IPS-15b (cell line): ENCODE data around the gene SLC25A21.
"Not testable (repeated sequence)": the region's sequence is repeated elsewhere in the genome, so short reads cannot be mapped to it uniquely, and the experiment has no call there.

ENCODE experiments used
- H3K27me3 ChIP-seq: one replicate; pipeline ENCODE4 v1.6.1; 2013; ENCODE audit warnings: low read length; ENCODE audit not compliant: control insufficient read depth, insufficient read depth
- H3K36me3 ChIP-seq: one replicate; pipeline ENCODE4 v1.6.1; 2013; ENCODE audit warnings: low read length; ENCODE audit not compliant: control insufficient read depth, insufficient read depth
- H3K4me1 ChIP-seq: one replicate; pipeline ENCODE4 v1.6.1; 2013; ENCODE audit warnings: mild to moderate bottlenecking, low read length; ENCODE audit not compliant: control insufficient read depth, insufficient read depth
- H3K4me3 ChIP-seq: one replicate; pipeline ENCODE4 v1.5.1; 2013; ENCODE audit warnings: low read depth, low read length
- H3K9ac ChIP-seq: one replicate; pipeline ENCODE4 v1.6.1; 2013; ENCODE audit warnings: low read depth, mild to moderate bottlenecking, low read length
- H3K9me3 ChIP-seq: one replicate; pipeline ENCODE4 v1.6.1; 2013; ENCODE audit warnings: mild to moderate bottlenecking, low read length; ENCODE audit not compliant: control insufficient read depth, insufficient read depth

SLC25A21 gene

DNA sequence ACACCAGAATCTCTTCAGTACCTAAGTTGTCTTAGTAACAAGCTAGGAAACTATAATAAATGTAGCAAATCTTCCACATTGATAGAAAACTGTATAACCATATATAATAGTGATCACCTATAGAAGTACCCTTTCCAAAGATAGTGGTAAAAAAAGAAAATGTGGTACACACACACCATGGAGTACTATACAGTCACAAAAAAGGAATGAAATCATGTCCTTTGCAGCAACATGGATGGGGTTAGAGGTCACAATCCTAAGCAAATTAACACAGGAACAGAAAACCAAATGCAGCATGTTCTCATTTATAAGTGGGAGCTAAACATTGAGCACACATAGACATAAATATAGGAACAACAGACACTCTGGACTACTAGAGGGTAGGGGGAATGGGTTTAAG is 90.5 kb downstream of the SLC25A21 start:
- Histone ChIP-seq H3K9ac (no peak overlapping the region), H3K4me3 (no peak overlapping the region), H3K27me3 (no peaks in the 10 kb centered on the region), H3K9me3 (no peaks in the 10 kb centered on the region), H3K36me3 (no peaks in the 10 kb centered on the region), H3K4me1 (no peaks in the 10 kb centered on the region)

DNA sequence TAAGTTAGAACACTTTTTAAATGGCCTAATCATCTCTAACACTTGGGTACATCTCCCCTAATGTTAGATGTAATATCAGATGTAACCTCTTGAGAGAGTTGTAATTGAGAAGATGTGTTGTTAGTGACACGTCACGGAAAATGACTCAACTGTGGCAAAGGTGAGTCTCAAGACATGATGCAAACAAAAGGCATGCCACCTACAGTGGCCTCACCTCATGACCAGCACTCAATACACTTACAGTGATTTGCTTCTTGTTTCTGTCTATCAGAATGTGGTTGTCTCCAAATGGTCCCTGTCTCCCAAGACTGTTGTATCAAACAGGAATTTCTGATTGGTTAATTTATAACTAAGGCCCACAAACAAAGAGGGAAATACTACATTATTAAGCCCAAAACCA is 91.2 kb downstream of the SLC25A21 start:
- Histone ChIP-seq H3K36me3 (no peaks in the 10 kb centered on the region), H3K9ac (no peak overlapping the region), H3K4me1 (no peaks in the 10 kb centered on the region), H3K27me3 (no peaks in the 10 kb centered on the region), H3K4me3 (no peak overlapping the region), H3K9me3 (no peaks in the 10 kb centered on the region)

DNA sequence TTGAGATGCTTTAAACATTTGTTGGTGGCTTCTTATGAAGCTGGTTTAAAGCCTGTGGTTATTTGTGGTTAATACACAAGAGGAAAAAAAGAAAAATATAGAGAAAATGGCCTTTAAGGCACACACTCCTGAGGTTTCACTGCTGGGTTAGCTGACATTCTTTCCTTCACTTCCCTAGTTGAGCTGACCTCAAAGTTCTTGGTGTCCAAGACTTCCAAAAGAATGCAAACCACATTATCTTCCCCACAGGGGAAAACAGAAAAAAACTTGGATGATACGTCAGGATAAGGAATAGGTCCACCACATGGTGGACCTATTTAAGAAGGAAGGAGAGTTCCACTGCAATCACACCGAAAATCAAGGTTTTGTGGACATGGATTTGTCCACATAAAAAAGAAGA is 94.3 kb downstream of the SLC25A21 start:
- no peaks in the 10 kb centered on the region for H3K9me3 ChIP-seq
- H3K4me3 ChIP-seq: no peak overlapping the region
- no peak overlapping the region for H3K9ac ChIP-seq
- no peaks in the 10 kb centered on the region for H3K36me3 ChIP-seq
- H3K27me3 ChIP-seq: no peaks in the 10 kb centered on the region
- H3K4me1 ChIP-seq: no peaks in the 10 kb centered on the region

DNA sequence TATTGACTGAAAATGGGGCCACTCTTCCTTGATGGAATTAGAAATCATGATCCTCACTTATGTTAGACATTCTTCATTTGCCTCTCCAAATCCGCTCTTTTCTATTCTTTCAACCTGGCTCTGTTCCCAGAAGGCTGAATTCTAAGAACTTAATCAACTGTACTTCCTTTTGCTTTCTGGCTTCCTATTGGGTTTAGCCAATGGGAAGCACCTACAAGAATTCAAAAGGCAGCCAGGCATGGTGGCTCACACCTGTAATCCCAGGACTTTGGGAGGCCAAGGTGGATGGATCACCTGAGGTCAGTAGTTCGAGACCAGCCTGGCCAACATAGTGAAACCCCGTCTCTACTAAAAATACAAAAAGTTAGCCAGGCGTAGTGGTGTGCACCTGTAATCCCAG is 98.1 kb downstream of the SLC25A21 start:
- not testable (repeated sequence) for H3K9ac ChIP-seq, H3K27me3 ChIP-seq, H3K4me3 ChIP-seq, H3K36me3 ChIP-seq, H3K9me3 ChIP-seq, H3K4me1 ChIP-seq

DNA sequence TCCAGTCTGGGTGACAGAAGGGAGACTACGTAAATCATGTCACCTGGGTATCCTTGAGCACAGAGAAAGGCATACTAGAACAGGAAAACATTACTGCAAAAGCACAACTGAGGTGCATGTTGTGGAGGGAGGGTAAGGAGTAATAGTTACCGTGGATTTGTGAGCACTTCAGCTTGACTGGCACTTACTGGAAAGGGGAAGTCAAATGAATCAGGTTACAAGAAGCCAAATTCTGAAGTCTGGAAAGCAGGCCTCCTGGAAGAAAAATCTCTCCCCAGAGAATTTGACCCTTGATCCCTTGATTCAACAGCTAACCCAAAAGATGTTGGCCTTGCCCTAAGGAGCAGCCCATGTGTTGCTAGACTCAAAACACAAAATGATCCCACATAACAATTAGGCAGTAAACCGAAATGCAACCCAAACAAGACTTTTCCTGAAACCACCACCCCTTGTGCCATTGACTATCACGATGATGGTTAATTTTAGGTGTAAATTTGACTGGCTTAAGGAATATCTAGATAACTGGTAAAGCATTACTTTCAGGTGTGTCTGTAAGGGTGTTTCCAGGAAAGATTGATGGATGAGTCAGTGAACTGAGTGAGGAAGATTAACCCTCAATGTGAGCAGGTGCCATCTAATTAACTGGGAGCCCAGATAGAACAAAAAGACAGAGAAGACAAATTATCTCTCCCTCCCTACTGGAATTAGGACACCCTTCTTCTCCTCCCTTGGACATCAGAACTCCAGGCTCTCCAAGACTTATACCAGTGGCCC is 108.8 kb downstream of the SLC25A21 start:
- Histone ChIP-seq H3K9me3 (no peaks in the 10 kb centered on the region), H3K27me3 (no peaks in the 10 kb centered on the region), H3K4me1 (peaks cover 6% of the 10 kb centered on the region), H3K9ac (no peak overlapping the region), H3K36me3 (no peaks in the 10 kb centered on the region), H3K4me3 (no peak overlapping the region)

DNA sequence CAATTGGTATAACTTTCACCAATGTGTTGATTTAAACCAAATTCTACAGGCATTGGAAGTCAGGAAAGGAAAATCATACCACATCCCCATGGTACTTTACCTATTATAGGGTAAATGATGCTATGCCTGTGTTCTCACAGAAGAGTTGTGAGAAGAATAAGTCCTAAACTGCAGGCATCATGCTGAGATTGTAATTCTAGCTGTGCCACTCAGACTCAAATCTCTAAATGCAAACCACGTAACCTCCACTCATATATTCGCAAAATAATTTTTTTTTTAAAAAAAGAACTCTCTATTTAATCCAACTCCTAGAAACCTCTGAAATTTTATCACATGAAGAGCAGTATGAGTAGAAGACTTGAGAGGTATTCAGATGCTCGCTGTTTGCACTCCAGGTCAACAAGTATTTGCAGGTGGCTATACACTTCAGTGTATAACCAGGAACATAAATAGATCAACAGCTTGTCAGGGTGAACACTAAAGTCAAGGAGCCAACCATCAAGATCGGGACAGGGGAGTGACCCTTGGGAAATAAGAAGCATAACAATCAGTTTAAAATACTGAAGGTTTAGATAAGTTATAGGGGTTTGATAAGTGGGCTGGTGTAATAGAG is 110.1 kb downstream of the SLC25A21 start:
- H3K4me3 ChIP-seq: no peak overlapping the region
- no peaks in the 10 kb centered on the region for H3K36me3 ChIP-seq

DNA sequence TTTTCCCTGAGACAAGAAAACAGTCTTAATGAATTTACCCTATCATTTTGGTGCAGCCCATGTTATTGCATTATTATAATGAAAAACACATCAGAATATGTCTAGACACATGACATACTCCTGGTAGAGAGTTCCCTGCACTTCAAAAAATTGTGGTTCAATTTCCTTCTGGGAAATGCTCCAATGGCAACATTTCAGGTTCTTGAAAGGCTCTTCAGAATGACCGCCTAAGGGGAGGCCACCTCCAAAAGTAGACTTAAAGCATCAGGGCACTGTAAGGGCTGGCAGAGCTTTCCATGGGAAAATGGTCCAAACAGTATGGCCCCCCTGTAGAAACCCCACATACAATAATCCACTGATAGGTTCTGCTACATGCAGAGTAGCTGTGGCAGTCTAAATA is 110.7 kb downstream of the SLC25A21 start:
- Histone ChIP-seq H3K36me3 (no peaks in the 10 kb centered on the region), H3K9ac (no peak overlapping the region), H3K4me1 (peaks cover 6% of the 10 kb centered on the region), H3K27me3 (no peaks in the 10 kb centered on the region), H3K4me3 (no peak overlapping the region), H3K9me3 (no peaks in the 10 kb centered on the region)

More for the DNA sequence above, 110.1 kb downstream of the SLC25A21 start:
- Histone ChIP-seq H3K4me1 (peaks cover 6% of the 10 kb centered on the region), H3K27me3 (no peaks in the 10 kb centered on the region), H3K9ac (no peak overlapping the region), H3K9me3 (no peaks in the 10 kb centered on the region)

DNA sequence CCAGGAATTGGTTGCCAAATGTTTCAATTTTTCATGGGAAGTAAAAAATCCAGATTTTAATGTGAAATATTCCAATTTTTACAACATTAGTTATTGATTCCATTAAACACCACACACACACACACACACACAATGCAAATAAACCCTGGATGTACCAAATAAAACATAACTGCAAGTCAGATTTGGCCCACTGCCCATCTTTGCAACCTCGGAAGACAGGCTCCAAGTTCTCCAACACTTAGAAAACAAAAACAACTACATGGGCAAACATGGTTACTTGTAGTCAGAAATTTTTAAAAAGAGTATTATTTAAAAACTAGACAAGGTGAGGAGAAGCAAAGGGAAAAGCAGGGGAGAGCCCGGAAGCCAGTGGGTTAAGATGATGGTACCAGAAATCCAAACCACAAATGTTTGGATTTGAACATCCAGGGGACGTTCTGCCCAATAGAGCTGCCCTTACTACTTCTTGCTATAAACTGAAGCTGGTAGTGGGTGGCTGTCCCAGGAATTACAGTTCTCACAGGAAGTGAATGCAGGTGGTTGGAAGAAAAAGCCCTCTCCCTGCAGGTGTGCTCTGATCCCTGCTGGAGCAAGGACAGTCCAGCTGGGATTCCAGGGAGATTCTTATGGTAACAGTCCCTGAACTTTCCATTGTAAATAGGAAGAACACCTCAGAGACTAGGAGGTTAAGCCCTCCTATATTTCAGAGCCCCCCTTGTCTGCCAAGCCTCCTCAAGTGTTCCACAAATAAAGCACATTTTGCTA is 111.7 kb downstream of the SLC25A21 start:
- Histone ChIP-seq H3K9ac (no peak overlapping the region), H3K27me3 (no peaks in the 10 kb centered on the region), H3K4me3 (no peak overlapping the region), H3K36me3 (no peaks in the 10 kb centered on the region), H3K4me1 (peaks cover 6% of the 10 kb centered on the region), H3K9me3 (no peaks in the 10 kb centered on the region)

DNA sequence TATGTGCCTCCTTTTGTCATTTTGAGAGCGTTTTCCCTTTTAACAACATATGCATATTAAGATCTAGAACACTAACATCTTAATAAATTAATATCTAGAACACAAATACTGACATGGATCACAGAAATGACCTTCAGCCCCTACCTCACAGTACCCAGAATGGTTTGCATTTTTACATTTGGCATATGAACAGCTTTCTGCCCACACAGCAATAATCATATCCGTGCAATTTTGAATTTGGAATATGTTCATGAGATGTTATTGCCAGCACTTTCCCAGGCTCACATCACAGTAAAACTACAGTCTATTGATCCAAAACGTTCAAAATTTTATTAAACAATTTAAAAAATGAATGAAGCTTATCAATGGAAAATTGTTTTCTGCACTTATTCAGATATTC is 114.6 kb downstream of the SLC25A21 start:
- Histone ChIP-seq H3K4me1 (peaks cover 6% of the 10 kb centered on the region), H3K4me3 (no peak overlapping the region), H3K9ac (no peak overlapping the region), H3K27me3 (no peaks in the 10 kb centered on the region), H3K9me3 (no peaks in the 10 kb centered on the region), H3K36me3 (no peaks in the 10 kb centered on the region)

DNA sequence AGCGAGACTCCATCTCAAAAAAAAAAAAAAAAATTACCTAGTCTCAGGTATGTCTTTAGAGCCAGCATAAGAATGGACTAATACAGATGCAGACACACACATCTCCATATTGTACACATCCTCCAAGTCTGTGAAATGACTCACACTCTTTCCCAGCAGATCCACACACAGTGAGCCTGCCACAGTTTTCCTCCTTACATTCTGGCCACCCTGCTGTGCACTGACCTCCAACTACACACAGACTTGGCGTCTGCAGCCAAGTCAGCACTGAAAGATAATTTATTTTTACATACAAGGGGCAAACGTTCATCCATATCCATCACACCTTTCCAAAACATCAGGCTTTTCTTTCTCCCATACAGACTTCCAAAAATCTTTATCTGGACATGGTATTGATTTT is 115.9 kb downstream of the SLC25A21 start:
- H3K9ac ChIP-seq: no peak overlapping the region
- H3K4me3 ChIP-seq: no peak overlapping the region
- no peaks in the 10 kb centered on the region for H3K9me3 ChIP-seq
- H3K27me3 ChIP-seq: no peaks in the 10 kb centered on the region
- H3K4me1 ChIP-seq: peaks cover 6% of the 10 kb centered on the region
- H3K36me3 ChIP-seq: no peaks in the 10 kb centered on the region

DNA sequence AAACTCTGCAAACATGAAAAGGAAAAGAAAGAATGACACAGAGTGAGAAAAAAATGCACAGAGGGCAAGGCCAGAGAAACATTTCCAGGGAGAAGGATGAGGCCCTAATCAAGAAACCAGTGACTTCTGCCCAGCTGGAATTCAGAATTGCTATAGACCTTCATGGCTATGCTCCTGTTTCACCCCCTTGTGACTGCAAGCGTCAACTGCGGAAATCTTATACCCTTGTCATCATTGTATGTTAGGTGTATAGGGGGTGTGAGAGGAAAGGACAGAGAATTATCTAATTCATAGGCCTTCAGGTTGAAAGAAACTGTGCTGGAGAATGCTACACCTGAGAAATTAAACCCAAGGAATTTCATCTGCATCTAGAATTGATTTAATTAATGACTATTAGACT is 117.5 kb downstream of the SLC25A21 start:
- Histone ChIP-seq H3K36me3 (no peaks in the 10 kb centered on the region), H3K9ac (no peak overlapping the region), H3K4me3 (no peak overlapping the region), H3K4me1 (no peaks in the 10 kb centered on the region), H3K9me3 (no peaks in the 10 kb centered on the region), H3K27me3 (no peaks in the 10 kb centered on the region)

DNA sequence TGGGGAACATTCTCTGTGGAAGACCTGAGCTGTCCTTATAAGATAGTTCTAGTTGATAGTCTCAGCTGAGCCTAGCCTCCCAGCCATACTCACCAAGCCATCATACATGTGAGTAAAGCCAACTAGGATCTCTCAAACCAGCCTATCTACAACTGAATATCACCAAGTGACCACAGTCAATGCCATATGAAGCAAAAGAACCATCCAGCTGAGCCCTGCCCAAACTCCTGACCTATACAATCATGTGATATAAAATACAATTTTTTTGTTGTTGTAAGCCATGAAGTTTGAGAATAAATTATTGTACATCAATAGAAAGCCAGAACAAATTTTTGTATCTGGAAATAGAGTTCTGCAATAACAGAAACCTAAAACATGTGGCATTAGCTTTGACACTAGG is 118.3 kb downstream of the SLC25A21 start:
- Histone ChIP-seq H3K36me3 (no peaks in the 10 kb centered on the region), H3K4me1 (no peaks in the 10 kb centered on the region), H3K4me3 (no peak overlapping the region), H3K9ac (no peak overlapping the region), H3K9me3 (no peaks in the 10 kb centered on the region), H3K27me3 (no peaks in the 10 kb centered on the region)
